HEK293 (cell line): ENCODE results near the gene FRMD4A.

Experiments
- CTCF ChIA-PET: fragments of 350-600 bp; formaldehyde crosslinking; extraction: SDS; loops from one replicate; lab custom pipeline; 2021; ENCODE audit warnings: antibody characterized with exemption; lab: Yijun Ruan, JAX
- POLR2A ChIA-PET: fragments of 300-600 bp; formaldehyde crosslinking; extraction: SDS; loops from one replicate; lab custom pipeline; 2020; ENCODE audit warnings: antibody characterized with exemption, inconsistent platforms; lab: Yijun Ruan, JAX
- H3K27ac ChIP-seq: fragments of 200-500 bp; sonication (Bioruptor generic); 2 replicates; pipeline ENCODE4 v1.5.1; 2014; ENCODE audit warnings: low read depth, low read length, control low read depth, inconsistent platforms; ENCODE audit errors: extremely low read depth
- H3K36me3 ChIP-seq, 2 experiments: fragments of 200-500 bp in 1 of 2; sonication (Bioruptor generic) in 1 of 2; 1 replicate in 1 of 2; 2 replicates in 1 of 2; pipeline ENCODE4 v1.5.1; 2014 to 2017; ENCODE audit warnings: inconsistent platforms in 2 of 2, low read length in 2 of 2; ENCODE audit not compliant: control insufficient read depth in 2 of 2, insufficient read depth in 1 of 2
- H3K4me1 ChIP-seq: fragments of 200-500 bp; sonication (Bioruptor generic); 2 replicates; pipeline ENCODE4 v1.5.1; 2014; ENCODE audit warnings: mild to moderate bottlenecking, low read length, inconsistent platforms; ENCODE audit not compliant: control insufficient read depth, insufficient read depth
- H3K4me3 ChIP-seq: 2 replicates; pipeline ENCODE4 v1.5.1; 2011; ENCODE audit warnings: low read depth, mild to moderate bottlenecking, control low read depth, low read length, moderate library complexity
- H3K9me3 ChIP-seq: fragments of 200-500 bp; sonication (Bioruptor generic); 2 replicates; pipeline ENCODE4 v1.5.1; 2014; ENCODE audit warnings: low read depth, low read length, inconsistent platforms; ENCODE audit not compliant: control insufficient read depth, insufficient read depth
- GLIS2 ChIP-seq: fragments of 450-650 bp; formaldehyde crosslinking; IDR thresholded peaks from 2 replicates; pipeline ENCODE4 v1.5.1; 2016; ENCODE audit warnings: missing biosample characterization, missing genetic modification characterization
- KLF10 ChIP-seq: fragments of 450-650 bp; IDR thresholded peaks from 2 replicates; pipeline ENCODE4 v1.5.1; 2018; ENCODE audit warnings: missing biosample characterization, mild to moderate bottlenecking, missing genetic modification characterization
- KLF9 ChIP-seq: fragments of 450-650 bp; formaldehyde crosslinking; IDR thresholded peaks from 2 replicates; pipeline ENCODE4 v1.5.1; 2016; ENCODE audit warnings: missing biosample characterization, missing genetic modification characterization, low read depth
- SCRT2 ChIP-seq: fragments of 450-650 bp; formaldehyde crosslinking; IDR thresholded peaks from 2 replicates; pipeline ENCODE4 v1.5.1; 2016; ENCODE audit warnings: missing biosample characterization, missing genetic modification characterization
- SETDB1 ChIP-seq: IDR thresholded peaks from one replicate; pipeline ENCODE4 v1.6.1; 2017; ENCODE audit warnings: mild to moderate bottlenecking, low read length, moderate library complexity, mixed read lengths; ENCODE audit not compliant: insufficient read length
- TRIM28 ChIP-seq: IDR thresholded peaks from 2 replicates; pipeline ENCODE4 v1.6.1; 2011; ENCODE audit warnings: low read length, control low read depth, borderline replicate concordance
- ZEB2 ChIP-seq: fragments of 450-650 bp; formaldehyde crosslinking; IDR thresholded peaks from 2 replicates; pipeline ENCODE4 v1.5.1; 2016; ENCODE audit warnings: missing biosample characterization, missing genetic modification characterization
- ZFP41 ChIP-seq: fragments of 450-650 bp; formaldehyde crosslinking; IDR thresholded peaks from 2 replicates; pipeline ENCODE4 v1.5.1; 2016; ENCODE audit warnings: missing biosample characterization, missing genetic modification characterization, borderline replicate concordance
- ZNF10 ChIP-seq: fragments of 450-650 bp; formaldehyde crosslinking; IDR thresholded peaks from 2 replicates; pipeline ENCODE4 v1.5.1; 2017; ENCODE audit warnings: missing biosample characterization, missing genetic modification characterization
- ZNF112 ChIP-seq: fragments of 450-650 bp; formaldehyde crosslinking; IDR thresholded peaks from 2 replicates; pipeline ENCODE4 v1.5.0; 2017; ENCODE audit warnings: missing biosample characterization, missing genetic modification characterization
- ZNF133 ChIP-seq: fragments of 450-650 bp; formaldehyde crosslinking; IDR thresholded peaks from 2 replicates; pipeline ENCODE4 v1.5.1; 2016; ENCODE audit warnings: missing biosample characterization, missing genetic modification characterization
- ZNF169 ChIP-seq: fragments of 450-650 bp; formaldehyde crosslinking; IDR thresholded peaks from 2 replicates; pipeline ENCODE4 v1.5.1; 2016; ENCODE audit warnings: missing biosample characterization, missing genetic modification characterization
- ZNF174 ChIP-seq: fragments of 450-650 bp; formaldehyde crosslinking; IDR thresholded peaks from 2 replicates; pipeline ENCODE4 v1.5.0; 2017; ENCODE audit warnings: missing biosample characterization, mild to moderate bottlenecking, missing genetic modification characterization
- ZNF221 ChIP-seq: fragments of 450-650 bp; formaldehyde crosslinking; IDR thresholded peaks from 2 replicates; pipeline ENCODE4 v1.5.1; 2017; ENCODE audit warnings: missing biosample characterization, missing genetic modification characterization, borderline replicate concordance
- ZNF280C ChIP-seq: fragments of 450-650 bp; formaldehyde crosslinking; IDR thresholded peaks from 2 replicates; pipeline ENCODE4 v1.5.1; 2016; ENCODE audit warnings: missing biosample characterization, missing genetic modification characterization
- ZNF311 ChIP-seq: fragments of 450-650 bp; formaldehyde crosslinking; IDR thresholded peaks from 2 replicates; pipeline ENCODE4 v1.5.1; 2017; ENCODE audit warnings: missing biosample characterization, missing genetic modification characterization, borderline replicate concordance
- ZNF501 ChIP-seq: fragments of 450-650 bp; formaldehyde crosslinking; IDR thresholded peaks from 2 replicates; pipeline ENCODE4 v1.5.1; 2016; ENCODE audit warnings: missing biosample characterization, missing genetic modification characterization
- ZNF529 ChIP-seq: fragments of 450-650 bp; formaldehyde crosslinking; IDR thresholded peaks from 2 replicates; pipeline ENCODE4 v1.5.1; 2017; ENCODE audit warnings: missing genetic modification characterization, missing biosample characterization; ENCODE audit not compliant: insufficient replicate concordance
- ZNF558 ChIP-seq: fragments of 450-650 bp; formaldehyde crosslinking; IDR thresholded peaks from 2 replicates; pipeline ENCODE4 v1.5.1; 2016; ENCODE audit warnings: missing biosample characterization, missing genetic modification characterization
- ZNF600 ChIP-seq: fragments of 450-650 bp; formaldehyde crosslinking; IDR thresholded peaks from 2 replicates; pipeline ENCODE4 v1.5.1; 2016; ENCODE audit warnings: missing biosample characterization, missing genetic modification characterization
- ZNF610 ChIP-seq: fragments of 450-650 bp; formaldehyde crosslinking; IDR thresholded peaks from 2 replicates; pipeline ENCODE4 v1.5.1; 2016; ENCODE audit warnings: missing biosample characterization, missing genetic modification characterization, borderline replicate concordance
- ZNF639 ChIP-seq: fragments of 450-650 bp; formaldehyde crosslinking; IDR thresholded peaks from 2 replicates; pipeline ENCODE4 v1.5.1; 2016; ENCODE audit warnings: missing biosample characterization, missing genetic modification characterization
- ZNF654 ChIP-seq: fragments of 450-650 bp; formaldehyde crosslinking; IDR thresholded peaks from 2 replicates; pipeline ENCODE4 v1.5.1; 2016; ENCODE audit warnings: low read depth, missing biosample characterization, missing genetic modification characterization
- ZNF664 ChIP-seq: fragments of 450-650 bp; formaldehyde crosslinking; IDR thresholded peaks from 2 replicates; pipeline ENCODE4 v1.5.1; 2016; ENCODE audit warnings: missing biosample characterization, missing genetic modification characterization
- ZNF707 ChIP-seq: fragments of 450-650 bp; formaldehyde crosslinking; IDR thresholded peaks from 2 replicates; pipeline ENCODE4 v1.5.1; 2016; ENCODE audit warnings: missing biosample characterization, missing genetic modification characterization
- ZNF747 ChIP-seq: fragments of 450-650 bp; formaldehyde crosslinking; IDR thresholded peaks from 2 replicates; pipeline ENCODE4 v1.5.1; 2016; ENCODE audit warnings: missing biosample characterization, missing genetic modification characterization
- ZNF837 ChIP-seq: fragments of 450-650 bp; formaldehyde crosslinking; IDR thresholded peaks from 2 replicates; pipeline ENCODE4 v1.5.1; 2016; ENCODE audit warnings: missing biosample characterization, missing genetic modification characterization
- ZSCAN23 ChIP-seq: fragments of 450-650 bp; formaldehyde crosslinking; IDR thresholded peaks from 2 replicates; pipeline ENCODE4 v1.5.1; 2016; ENCODE audit warnings: missing biosample characterization, missing genetic modification characterization
- TF ChIP-seq, protein P1 (sequence below): fragments of 450-650 bp; formaldehyde crosslinking; IDR thresholded peaks from 2 replicates; pipeline ENCODE4 v1.5.1; 2017; ENCODE audit warnings: missing biosample characterization, missing genetic modification characterization

The FRMD4A gene

GRCh38 chr10:13939391-13939790 lies 391.3 kb downstream of the FRMD4A start:
- POLR2A ChIA-PET: no interaction called here
- Histone ChIP-seq H3K9me3 (no peaks in the 10 kb centered on the region), H3K4me3 (no peak overlapping the region), H3K36me3 (no peaks in the 10 kb centered on the region), H3K4me1 (peaks cover 9% of the 10 kb centered on the region; the same call in 1 of the 2 replicates), H3K27ac (no peak overlapping the region)
- CTCF ChIA-PET: no interaction called here
- TF ChIP-seq ZNF600 (no peak), ZNF610 (no peak), ZFP41 (tag by site-specific recombination) (no peak), ZNF837 (tag by site-specific recombination) (no peak), ZNF174 (tag by site-specific recombination) (no peak), ZNF169 (tag by site-specific recombination) (no peak), ZNF664 (tag by site-specific recombination) (no peak), GLIS2 (no peak), ZSCAN23 (tag by site-specific recombination) (no peak), TRIM28 (no peak)
- TF ChIP-seq, protein P1, sequence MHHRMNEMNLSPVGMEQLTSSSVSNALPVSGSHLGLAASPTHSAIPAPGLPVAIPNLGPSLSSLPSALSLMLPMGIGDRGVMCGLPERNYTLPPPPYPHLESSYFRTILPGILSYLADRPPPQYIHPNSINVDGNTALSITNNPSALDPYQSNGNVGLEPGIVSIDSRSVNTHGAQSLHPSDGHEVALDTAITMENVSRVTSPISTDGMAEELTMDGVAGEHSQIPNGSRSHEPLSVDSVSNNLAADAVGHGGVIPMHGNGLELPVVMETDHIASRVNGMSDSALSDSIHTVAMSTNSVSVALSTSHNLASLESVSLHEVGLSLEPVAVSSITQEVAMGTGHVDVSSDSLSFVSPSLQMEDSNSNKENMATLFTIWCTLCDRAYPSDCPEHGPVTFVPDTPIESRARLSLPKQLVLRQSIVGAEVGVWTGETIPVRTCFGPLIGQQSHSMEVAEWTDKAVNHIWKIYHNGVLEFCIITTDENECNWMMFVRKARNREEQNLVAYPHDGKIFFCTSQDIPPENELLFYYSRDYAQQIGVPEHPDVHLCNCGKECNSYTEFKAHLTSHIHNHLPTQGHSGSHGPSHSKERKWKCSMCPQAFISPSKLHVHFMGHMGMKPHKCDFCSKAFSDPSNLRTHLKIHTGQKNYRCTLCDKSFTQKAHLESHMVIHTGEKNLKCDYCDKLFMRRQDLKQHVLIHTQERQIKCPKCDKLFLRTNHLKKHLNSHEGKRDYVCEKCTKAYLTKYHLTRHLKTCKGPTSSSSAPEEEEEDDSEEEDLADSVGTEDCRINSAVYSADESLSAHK (tag by site-specific recombination): no peak
- TF ChIP-seq, all 188 proteins: peak for 0

DNA sequence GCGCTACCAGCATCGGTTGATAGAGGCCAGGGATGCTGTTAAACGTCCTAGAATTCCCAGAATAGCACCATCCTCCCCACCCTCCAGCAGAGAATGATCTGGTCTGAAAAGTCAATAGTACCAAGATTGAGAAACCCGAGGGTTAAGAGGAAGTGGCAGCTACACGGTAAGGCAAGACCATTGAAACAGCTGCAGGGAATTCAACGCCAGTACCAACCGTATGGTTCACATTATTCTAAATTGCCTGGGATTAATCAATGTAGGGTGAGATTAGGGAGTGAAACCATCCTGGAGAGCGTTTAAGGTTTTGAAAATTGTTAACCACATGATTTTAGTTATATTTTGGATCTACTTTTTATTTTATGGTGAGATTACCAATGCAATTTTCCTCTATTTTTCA lies 391.8 kb downstream of the FRMD4A start:
- CTCF ChIA-PET: no interaction called here

More for the DNA sequence above, 391.8 kb downstream of the FRMD4A start:
- Histone ChIP-seq H3K36me3 (no peaks in the 10 kb centered on the region), H3K4me1 (peaks cover 4% of the 10 kb centered on the region; the same call in 1 of the 2 replicates), H3K27ac (no peak overlapping the region), H3K4me3 (no peak overlapping the region), H3K9me3 (no peaks in the 10 kb centered on the region)
- TF ChIP-seq ZNF221 (no peak), ZNF654 (tag by site-specific recombination) (no peak), ZNF639 (tag by site-specific recombination) (no peak), ZNF311 (tag by site-specific recombination) (no peak), ZNF747 (tag by site-specific recombination) (no peak), ZNF10 (no peak), ZNF280C (tag by site-specific recombination) (no peak), ZNF558 (tag by site-specific recombination) (no peak), KLF10 (tag by site-specific recombination) (no peak), ZNF529 (tag by site-specific recombination) (no peak), SETDB1 (no peak), ZNF707 (tag by site-specific recombination) (no peak), SCRT2 (tag by site-specific recombination) (no peak), TRIM28 (no peak), ZNF501 (tag by site-specific recombination) (no peak), ZNF133 (tag by site-specific recombination) (no peak), ZNF112 (no peak), KLF9 (tag by site-specific recombination) (no peak), ZEB2 (tag by site-specific recombination) (no peak)
- POLR2A ChIA-PET: no interaction called here
